ENCODE data around the gene MOXD1. TPM values are rescaled to one million over a fixed set of nuclear protein-coding genes. Genes with fewer than 3 reads are reported as not detected.

The MOXD1 gene
- total RNA-seq (2014; rRNA removed; shearing (Covaris generic)) = 0.37 and 0.69 TPM in 2 replicates

- Histone ChIP-seq H3K36me3 (replicated peaks; ENCODE audit: control insufficient read depth, insufficient read depth, low read length) (no peaks in the 10 kb centered on the region), H3K27me3 (ENCODE audit: control insufficient read depth, insufficient read depth, low read length) (peaks cover 45% of the 10 kb centered on the region), H3K4me3 (ENCODE audit: insufficient read depth, low read depth, low read length) (peak within 1 kb of the TSS; percentile 74)
- DNase-seq = peak; percentile 90
Measured at GRCh38 chr6:132400883-132401617, at the start of gene MOXD1. Gene MOXD1, minus strand, starts transcription at chr6:132401475. Its CDS starts 49 bp downstream, at chr6:132401426.

- DNase-seq = no peak
Measured at GRCh38 chr6:132446855-132447241, 45.6 kb upstream of the MOXD1 start.

DNA sequence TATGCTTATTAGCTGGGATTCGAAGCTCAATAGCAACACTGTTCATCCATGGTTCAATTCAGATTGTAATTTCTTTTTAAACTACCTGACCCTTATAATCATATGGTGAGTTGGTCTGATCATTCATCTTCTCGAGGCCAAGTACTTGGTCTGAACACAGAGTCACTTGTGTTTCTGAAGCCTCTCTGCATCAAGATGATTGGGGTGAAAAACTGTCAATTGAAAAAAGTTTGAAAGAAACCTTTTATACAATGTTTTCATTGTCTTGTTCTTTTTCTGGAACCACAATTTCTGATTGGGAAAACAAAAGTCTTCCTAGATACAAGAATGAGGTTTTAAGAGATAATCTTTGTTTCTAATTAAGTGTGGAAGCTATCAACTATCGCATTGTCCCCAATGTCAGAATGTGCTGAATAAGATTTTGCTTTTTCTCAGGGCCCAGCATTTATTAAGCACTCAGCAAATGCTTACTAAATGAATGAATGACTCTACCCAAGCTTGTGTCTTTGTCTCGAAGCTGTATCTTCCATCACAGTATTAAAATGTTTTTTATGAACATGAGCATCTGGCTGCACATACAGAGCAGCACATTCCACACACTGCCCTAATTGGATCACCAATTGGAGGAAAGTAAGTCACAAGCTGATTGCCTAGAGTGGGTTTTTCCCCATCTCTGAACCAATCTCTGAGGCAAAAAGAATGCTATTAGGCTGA lies 45.0 kb upstream of the MOXD1 start:
- no peak overlapping the region for H3K4me3 ChIP-seq (ENCODE audit: insufficient read depth, low read depth, low read length)
- no peaks in the 10 kb centered on the region for H3K27me3 ChIP-seq (ENCODE audit: control insufficient read depth, insufficient read depth, low read length)
- H3K36me3 ChIP-seq (replicated peaks; ENCODE audit: control insufficient read depth, insufficient read depth, low read length) = no peaks in the 10 kb centered on the region
- no peak for DNase-seq

More at GRCh38 chr6:132446855-132447241, 45.6 kb upstream of the MOXD1 start:
- H3K4me3 ChIP-seq (ENCODE audit: insufficient read depth, low read depth, low read length) = no peak overlapping the region
- H3K27me3 ChIP-seq (ENCODE audit: control insufficient read depth, insufficient read depth, low read length) = no peaks in the 10 kb centered on the region
- no peaks in the 10 kb centered on the region for H3K36me3 ChIP-seq (replicated peaks; ENCODE audit: control insufficient read depth, insufficient read depth, low read length)

DNA sequence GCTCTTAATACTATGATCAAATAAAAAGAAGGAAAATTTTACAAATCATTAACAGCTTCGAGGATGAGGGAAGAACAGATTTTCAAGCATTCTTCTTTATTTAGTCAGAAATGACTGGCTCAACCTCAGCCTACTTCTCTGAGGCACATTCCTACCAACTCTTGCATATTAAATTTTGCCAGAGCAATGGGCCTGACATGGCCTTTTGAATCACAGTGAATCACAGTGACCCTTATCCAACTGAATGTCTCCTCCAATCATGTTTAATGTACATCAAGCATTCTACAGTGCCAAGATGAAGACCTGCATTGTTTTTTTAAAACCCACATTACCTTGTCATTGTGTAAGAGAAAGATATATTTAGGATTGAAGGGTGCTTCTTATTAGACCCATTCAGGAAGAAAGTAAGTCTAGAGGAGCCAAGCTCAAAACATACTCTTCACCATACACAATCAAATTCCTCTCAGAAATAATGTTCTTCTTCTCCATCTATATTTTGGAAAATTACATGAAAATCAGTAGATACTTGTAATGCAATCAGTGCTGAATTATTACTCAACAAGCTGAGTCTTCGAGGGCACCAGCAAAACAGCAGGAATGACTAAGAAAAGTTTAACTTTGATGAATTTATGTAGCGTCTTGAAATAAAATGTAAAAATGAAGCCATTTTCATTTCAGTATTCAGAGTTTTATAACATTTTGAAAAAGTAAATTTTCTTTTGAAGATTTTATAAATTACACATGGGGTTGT lies 44.1 kb upstream of the MOXD1 start:
- no peak for DNase-seq
- no peaks in the 10 kb centered on the region for H3K27me3 ChIP-seq (ENCODE audit: control insufficient read depth, insufficient read depth, low read length)
- no peak overlapping the region for H3K4me3 ChIP-seq (ENCODE audit: insufficient read depth, low read depth, low read length)
- H3K36me3 ChIP-seq (replicated peaks; ENCODE audit: control insufficient read depth, insufficient read depth, low read length) = no peaks in the 10 kb centered on the region

DNA sequence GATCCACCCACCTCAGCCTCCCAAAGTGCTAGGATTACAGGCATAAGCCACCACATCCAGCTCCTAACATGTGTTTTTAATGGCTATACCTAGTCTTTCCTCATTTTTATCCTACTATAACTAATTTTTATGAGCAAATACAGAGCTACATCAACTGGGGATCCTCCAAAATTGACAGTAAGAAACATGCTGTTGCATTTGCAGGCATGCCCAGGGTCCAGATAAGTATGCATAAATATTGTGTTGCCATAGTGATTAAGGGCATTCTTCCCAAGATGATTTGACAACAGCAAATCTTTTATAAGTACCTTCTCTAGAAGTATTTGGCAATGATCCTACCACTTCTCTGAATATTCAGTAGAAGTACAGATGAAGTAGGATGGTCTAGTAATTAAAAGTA lies 41.9 kb upstream of the MOXD1 start:
- Histone ChIP-seq H3K27me3 (ENCODE audit: control insufficient read depth, insufficient read depth, low read length) (no peaks in the 10 kb centered on the region), H3K36me3 (replicated peaks; ENCODE audit: control insufficient read depth, insufficient read depth, low read length) (no peaks in the 10 kb centered on the region), H3K4me3 (ENCODE audit: insufficient read depth, low read depth, low read length) (no peak overlapping the region)
- no peak for DNase-seq

DNA sequence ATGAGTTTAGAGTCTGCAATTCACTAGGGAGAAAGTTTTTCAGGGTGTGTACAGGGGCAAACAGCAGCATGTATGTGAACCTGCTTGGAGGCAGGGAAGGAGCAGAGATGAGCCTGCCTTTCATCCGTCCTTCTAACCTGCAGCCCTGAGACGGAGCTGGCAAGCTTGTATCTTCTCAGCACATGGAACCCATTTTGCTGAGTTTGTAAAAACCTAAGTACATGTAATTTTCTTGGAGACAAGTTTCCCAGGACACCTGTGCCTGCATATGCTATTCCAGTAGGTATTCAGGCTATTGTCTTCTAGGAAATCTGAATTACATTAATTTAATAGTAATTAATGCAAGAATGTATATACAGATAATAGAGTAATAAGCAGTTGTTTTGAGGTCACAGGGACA lies 28.8 kb upstream of the MOXD1 start:
- no peaks in the 10 kb centered on the region for H3K36me3 ChIP-seq (replicated peaks; ENCODE audit: control insufficient read depth, insufficient read depth, low read length)
- H3K27me3 ChIP-seq (ENCODE audit: control insufficient read depth, insufficient read depth, low read length) = no peaks in the 10 kb centered on the region
- DNase-seq = no peak
- H3K4me3 ChIP-seq (ENCODE audit: insufficient read depth, low read depth, low read length) = no peak overlapping the region

DNA sequence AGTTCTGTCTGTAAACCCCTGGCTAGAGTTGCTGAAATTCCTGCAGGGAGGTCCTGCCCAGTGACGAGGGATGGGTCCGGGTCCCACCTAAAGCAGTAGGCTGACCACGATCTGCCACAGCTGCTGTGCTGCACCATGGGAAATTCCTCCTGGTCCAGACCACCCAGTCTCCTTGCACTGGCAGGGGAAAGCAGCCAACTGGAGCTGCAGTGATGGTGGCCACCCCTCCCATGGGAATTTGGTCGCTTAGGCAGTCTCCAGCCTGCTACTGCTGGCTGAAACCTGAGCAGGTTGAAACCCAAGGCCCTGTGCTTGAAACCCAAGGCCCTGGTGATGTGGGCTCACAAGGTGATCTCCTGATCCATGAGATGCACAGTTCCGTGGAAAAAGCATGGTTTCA lies 23.9 kb upstream of the MOXD1 start:
- no peak for DNase-seq
- no peaks in the 10 kb centered on the region for H3K36me3 ChIP-seq (replicated peaks; ENCODE audit: control insufficient read depth, insufficient read depth, low read length)
- no peak overlapping the region for H3K4me3 ChIP-seq (ENCODE audit: insufficient read depth, low read depth, low read length)
- no peaks in the 10 kb centered on the region for H3K27me3 ChIP-seq (ENCODE audit: control insufficient read depth, insufficient read depth, low read length)

DNA sequence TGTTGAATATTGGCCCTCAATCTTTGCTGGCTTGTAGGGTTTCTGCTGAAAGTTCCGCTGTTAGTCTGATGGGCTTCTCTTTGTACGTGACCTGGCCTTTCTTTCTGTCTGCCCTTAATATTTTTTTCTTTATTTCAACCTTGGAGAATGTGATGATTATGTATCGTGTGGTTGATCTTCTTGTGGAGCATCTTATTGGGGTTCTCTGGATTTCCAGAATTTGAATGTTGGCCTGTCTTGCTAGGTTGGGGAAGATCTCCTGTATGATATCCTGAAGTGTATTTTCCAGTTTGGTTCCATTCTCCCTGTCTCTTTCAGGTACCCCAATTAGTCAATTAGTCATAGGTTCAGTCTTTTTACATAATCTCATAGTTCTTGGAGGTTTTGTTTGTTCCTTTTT lies 22.6 kb upstream of the MOXD1 start:
- no peaks in the 10 kb centered on the region for H3K36me3 ChIP-seq (replicated peaks; ENCODE audit: control insufficient read depth, insufficient read depth, low read length)

DNA sequence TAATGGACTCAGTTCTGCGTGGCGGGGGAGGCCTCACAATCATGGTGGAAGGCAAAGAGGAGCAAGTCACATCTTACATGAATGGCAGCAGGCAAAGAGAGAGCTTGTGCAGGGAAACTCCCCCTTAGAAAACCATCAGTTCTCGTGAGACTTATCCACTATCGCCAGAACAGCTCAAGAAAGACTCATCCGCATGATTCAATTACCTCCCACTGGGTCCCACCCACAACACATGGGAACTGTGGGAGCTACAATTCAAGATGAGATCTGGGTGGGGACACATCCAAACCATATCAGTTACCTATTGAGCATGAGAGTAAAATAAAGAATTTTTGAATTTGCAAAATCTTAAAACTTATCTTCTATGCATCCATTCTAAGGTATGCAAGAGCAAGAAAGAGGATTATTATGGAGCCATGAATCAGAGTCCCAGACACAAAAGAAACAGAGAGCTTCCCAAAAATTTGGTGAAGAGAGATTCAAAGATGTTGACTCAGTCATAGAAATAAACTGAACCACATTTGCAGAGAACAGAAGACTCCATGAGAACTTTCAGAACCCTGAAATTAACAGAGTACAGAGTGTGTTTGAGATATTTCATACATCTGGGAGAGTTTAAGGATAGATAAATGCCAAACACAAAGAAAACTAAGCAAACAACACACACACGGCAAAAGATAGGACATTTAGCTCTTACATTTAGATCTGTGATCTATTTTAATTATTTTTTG lies 17.1 kb upstream of the MOXD1 start:
- DNase-seq = no peak
- Histone ChIP-seq H3K4me3 (ENCODE audit: insufficient read depth, low read depth, low read length) (no peak overlapping the region), H3K36me3 (replicated peaks; ENCODE audit: control insufficient read depth, insufficient read depth, low read length) (no peaks in the 10 kb centered on the region), H3K27me3 (ENCODE audit: control insufficient read depth, insufficient read depth, low read length) (no peaks in the 10 kb centered on the region)

More for the DNA sequence above, 22.6 kb upstream of the MOXD1 start:
- Histone ChIP-seq H3K4me3 (ENCODE audit: insufficient read depth, low read depth, low read length) (no peak overlapping the region), H3K27me3 (ENCODE audit: control insufficient read depth, insufficient read depth, low read length) (no peaks in the 10 kb centered on the region)
- DNase-seq = no peak

DNA sequence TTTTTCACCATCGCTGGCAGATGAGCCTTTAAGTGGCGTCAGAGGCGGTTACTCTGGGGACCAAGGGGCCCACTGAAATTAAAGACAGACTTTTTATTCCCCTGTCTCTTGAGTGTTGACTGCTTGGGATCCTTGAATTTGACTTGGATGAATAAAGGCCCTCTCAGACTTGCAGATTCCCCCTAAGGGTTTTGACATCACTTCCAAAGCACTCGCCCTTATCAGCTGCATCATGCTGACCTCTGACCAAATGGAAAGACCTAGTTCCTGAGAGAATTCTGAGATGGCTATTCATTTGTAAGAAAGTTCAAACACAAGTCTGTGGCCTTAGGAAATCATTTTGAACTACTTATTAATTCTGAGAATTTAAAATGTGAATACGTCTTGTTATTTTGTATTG lies 13.5 kb upstream of the MOXD1 start:
- no peaks in the 10 kb centered on the region for H3K27me3 ChIP-seq (ENCODE audit: control insufficient read depth, insufficient read depth, low read length)
- no peaks in the 10 kb centered on the region for H3K36me3 ChIP-seq (replicated peaks; ENCODE audit: control insufficient read depth, insufficient read depth, low read length)
- no peak overlapping the region for H3K4me3 ChIP-seq (ENCODE audit: insufficient read depth, low read depth, low read length)
- no peak for DNase-seq

GRCh38 chr6:132414322-132414721 lies 13.0 kb upstream of the MOXD1 start:
- no peak for DNase-seq
- H3K36me3 ChIP-seq (replicated peaks; ENCODE audit: control insufficient read depth, insufficient read depth, low read length) = no peaks in the 10 kb centered on the region
- H3K27me3 ChIP-seq (ENCODE audit: control insufficient read depth, insufficient read depth, low read length) = no peaks in the 10 kb centered on the region
- no peak overlapping the region for H3K4me3 ChIP-seq (ENCODE audit: insufficient read depth, low read depth, low read length)

DNA sequence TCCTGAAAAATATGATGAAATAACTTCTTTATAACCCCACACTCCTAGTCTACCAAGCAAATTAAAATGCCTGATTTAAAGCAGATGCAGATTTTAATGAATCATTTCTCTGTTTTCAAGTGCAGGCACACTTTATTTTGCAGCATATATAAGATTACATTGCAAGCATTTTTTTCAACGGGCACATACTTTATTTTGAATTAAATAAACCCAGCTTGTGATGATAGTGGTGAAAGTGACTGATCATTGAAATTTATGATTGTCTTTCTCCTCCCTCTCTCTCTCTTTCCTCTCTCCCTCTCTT lies 12.2 kb upstream of the MOXD1 start:
- Histone ChIP-seq H3K27me3 (ENCODE audit: control insufficient read depth, insufficient read depth, low read length) (no peaks in the 10 kb centered on the region), H3K36me3 (replicated peaks; ENCODE audit: control insufficient read depth, insufficient read depth, low read length) (no peaks in the 10 kb centered on the region), H3K4me3 (ENCODE audit: insufficient read depth, low read depth, low read length) (no peak overlapping the region)
- no peak for DNase-seq

DNA sequence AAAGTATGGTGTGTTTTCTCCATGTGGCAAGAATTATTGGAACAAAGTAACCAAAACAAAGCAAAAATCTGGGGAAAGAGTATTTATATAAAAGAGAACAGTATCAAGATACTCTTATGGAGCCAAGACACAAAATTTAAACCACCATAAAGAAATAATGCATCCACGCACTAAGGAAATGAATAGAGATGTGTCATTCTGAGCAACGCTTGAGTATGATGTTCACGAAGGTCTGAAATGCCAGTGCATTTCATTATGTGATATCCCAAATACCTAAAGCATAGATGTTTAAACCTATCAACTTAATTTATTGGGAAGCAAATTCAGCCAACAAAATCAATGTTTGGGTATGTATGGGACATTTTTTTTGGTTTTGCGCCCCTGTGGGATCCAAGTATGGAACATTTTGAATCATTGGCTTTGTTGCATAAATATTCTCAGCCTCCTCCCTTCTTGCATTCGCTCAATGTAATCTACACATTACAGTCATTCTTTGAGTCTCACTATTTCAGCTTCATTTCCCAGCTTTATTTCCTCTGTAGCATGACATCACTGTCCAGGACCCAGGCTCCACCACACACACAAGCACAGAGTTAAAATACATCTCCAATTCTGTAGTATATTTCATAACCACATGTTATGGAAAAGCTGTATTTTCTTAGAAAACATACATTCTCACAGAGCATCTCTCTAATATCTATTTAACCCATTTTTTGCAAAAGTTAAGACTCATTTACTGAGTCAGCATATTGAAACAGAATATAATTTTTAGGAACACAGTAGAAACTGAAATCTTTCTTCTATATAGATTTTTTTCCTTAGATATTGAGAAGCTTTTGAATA lies 11.6 kb upstream of the MOXD1 start:
- Histone ChIP-seq H3K4me3 (ENCODE audit: insufficient read depth, low read depth, low read length) (no peak overlapping the region), H3K27me3 (ENCODE audit: control insufficient read depth, insufficient read depth, low read length) (no peaks in the 10 kb centered on the region), H3K36me3 (replicated peaks; ENCODE audit: control insufficient read depth, insufficient read depth, low read length) (no peaks in the 10 kb centered on the region)
- DNase-seq = no peak

DNA sequence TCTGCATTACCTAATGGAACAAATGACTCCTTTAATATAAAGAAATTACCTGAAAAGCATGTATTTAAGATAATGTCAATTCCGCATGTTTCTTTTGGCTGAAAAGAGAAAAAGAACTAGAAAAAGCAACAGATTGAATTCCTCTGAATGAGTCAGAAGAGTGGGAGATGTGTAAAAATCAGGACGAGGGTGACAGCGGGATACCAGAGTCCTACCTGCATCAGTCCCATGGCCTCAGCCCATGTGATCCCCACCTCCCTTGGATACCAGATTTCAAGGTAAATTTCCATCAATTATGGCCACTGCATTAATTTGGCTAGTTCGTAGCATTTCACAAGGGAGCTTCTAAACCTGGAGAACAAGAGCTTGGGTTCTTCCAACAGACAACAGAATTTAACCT lies 10.0 kb upstream of the MOXD1 start:
- Histone ChIP-seq H3K36me3 (replicated peaks; ENCODE audit: control insufficient read depth, insufficient read depth, low read length) (no peaks in the 10 kb centered on the region), H3K27me3 (ENCODE audit: control insufficient read depth, insufficient read depth, low read length) (no peaks in the 10 kb centered on the region), H3K4me3 (ENCODE audit: insufficient read depth, low read depth, low read length) (no peak overlapping the region)
- DNase-seq = no peak
